ENCODE results near the gene THSD7B. TPM values are rescaled to one million over a fixed set of nuclear protein-coding genes. Genes with fewer than 3 reads are reported as not detected.

THSD7B gene
- total RNA-seq, 1 donor, result 0.36 TPM

- no peak for TF ChIP-seq CTCF (IDR thresholded peaks at IDR 0.05; ENCODE audit: insufficient read depth, low read length)
- no peak overlapping the region for H3K4me3 ChIP-seq (ENCODE audit: low read depth, low read length)
- DNase-seq (ENCODE audit: low read depth), result no peak
Observed at GRCh38 chr2:137659616-137660015, 894.3 kb downstream of the THSD7B start.

GRCh38 chr2:137670111-137670510 lies 904.8 kb downstream of the THSD7B start:
- DNase-seq (ENCODE audit: low read depth), result no peak
- H3K4me3 ChIP-seq (ENCODE audit: low read depth, low read length), result no peak overlapping the region
- no peak for TF ChIP-seq CTCF (IDR thresholded peaks at IDR 0.05; ENCODE audit: insufficient read depth, low read length)

GRCh38 chr2:137672989-137673552 lies 907.7 kb downstream of the THSD7B start:
- no peak for TF ChIP-seq CTCF (IDR thresholded peaks at IDR 0.05; ENCODE audit: insufficient read depth, low read length)
- no peak for DNase-seq (ENCODE audit: low read depth)
- H3K4me3 ChIP-seq (ENCODE audit: low read depth, low read length), result no peak overlapping the region

GRCh38 chr2:137674991-137675390 lies 909.6 kb downstream of the THSD7B start:
- TF ChIP-seq CTCF (IDR thresholded peaks at IDR 0.05; ENCODE audit: insufficient read depth, low read length), result no peak
- DNase-seq (ENCODE audit: low read depth), result no peak
- no peak overlapping the region for H3K4me3 ChIP-seq (ENCODE audit: low read depth, low read length)

GRCh38 chr2:137675584-137676327 lies 910.4 kb downstream of the THSD7B start:
- H3K4me3 ChIP-seq (ENCODE audit: low read depth, low read length), result no peak overlapping the region
- TF ChIP-seq CTCF (IDR thresholded peaks at IDR 0.05; ENCODE audit: insufficient read depth, low read length), result no peak
- DNase-seq (ENCODE audit: low read depth), result no peak

GRCh38 chr2:137676346-137676745 lies 911.0 kb downstream of the THSD7B start:
- no peak overlapping the region for H3K4me3 ChIP-seq (ENCODE audit: low read depth, low read length)
- TF ChIP-seq CTCF (IDR thresholded peaks at IDR 0.05; ENCODE audit: insufficient read depth, low read length), result no peak
- no peak for DNase-seq (ENCODE audit: low read depth)

Measured in fibroblast of the aortic adventitia (primary cell).